CD4-positive, alpha-beta T cell treated with Interleukin-15 for 1 hour (primary cell): ENCODE data around the gene TRIM41.
"Not testable (repeated sequence)": the region's sequence is repeated elsewhere in the genome, so short reads cannot be mapped to it uniquely, and the experiment has no call there.

Experiments used
- DNase-seq: peaks from one replicate; pipeline ENCODE4 v3.0.0-alpha.2; 2020

Gene TRIM41

DNA sequence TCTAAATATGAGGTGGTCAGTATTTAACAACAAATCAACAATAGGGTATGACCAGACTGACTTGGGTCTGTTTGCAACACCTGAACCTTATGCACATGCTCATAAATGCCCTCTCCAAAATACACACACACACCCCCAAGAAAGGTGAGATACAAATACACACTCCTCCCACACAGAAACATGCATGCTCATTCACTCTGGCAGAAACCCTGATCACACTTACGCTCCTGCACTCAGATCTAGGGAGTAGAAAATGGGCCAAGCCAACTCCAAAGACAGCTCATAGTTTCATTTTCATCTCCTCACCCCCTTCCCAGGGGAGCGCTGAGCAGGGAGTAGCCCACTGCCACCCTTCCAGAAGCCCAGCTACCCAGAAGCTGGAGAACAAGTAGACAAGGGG is 29.4 kb upstream of the TRIM41 start:
- no peak for DNase-seq

DNA sequence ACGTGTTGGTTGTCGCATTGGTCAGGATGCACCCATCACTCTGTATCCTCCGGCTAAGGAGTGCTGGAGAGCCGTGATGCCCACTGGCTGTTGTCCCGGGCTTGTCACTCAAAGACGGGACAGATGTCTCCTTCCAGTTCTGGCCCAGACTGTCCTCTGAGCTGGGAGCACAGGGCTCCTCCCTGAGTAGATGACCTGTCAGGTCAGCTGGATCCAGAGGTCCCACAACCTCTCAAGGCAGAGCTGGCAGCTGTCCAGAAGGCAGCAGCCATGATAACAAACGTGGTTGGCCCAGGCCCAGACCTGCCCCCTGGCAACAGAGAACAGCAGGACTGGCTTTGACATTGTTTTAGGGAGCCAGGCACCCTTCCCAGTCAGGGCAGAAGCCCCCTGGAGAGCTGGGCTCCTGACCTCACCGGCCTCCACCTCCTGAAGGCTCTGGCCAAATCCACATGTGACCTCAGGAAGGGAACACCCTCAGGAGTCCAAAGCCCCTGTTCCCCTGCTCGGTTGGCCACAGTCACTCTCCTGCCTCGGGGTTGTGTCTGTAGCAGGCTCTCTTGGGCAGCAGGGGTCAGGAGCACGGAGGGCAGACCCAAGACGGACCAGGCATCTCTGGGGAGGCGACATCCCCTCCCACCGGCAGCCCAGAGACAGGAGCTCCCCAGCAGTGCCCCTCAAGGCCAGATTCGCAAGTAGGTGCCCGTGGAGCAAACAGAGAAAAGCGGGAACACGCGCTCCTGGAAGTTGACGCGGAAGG is 28.4 kb upstream of the TRIM41 start:
- DNase-seq, result no peak

DNA sequence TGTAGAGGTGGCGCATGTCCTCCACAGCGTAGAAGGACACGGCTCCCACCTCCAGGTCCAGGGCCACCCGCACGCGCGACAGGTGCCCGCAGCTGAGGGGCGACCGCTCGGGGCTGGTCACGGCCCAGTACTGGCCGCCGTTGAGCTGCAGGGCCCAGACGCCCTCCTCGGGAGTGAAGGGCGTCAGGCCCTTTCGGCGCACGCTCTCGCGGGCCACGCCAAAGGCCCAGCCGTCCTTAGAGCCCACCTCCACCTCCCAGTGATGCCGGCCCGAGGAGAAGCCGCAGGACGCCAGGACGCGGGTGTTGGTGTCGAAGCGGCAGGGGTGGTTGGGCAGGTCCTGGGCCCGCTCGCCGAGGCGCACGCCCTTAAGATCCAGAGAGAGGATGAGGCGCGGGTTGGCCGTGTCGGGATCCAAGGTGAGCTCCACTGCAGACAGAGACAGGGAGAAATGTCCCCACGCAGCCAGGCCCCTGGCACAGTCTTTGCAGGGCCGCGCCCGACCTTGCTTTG is 27.8 kb upstream of the TRIM41 start:
- no peak for DNase-seq

DNA sequence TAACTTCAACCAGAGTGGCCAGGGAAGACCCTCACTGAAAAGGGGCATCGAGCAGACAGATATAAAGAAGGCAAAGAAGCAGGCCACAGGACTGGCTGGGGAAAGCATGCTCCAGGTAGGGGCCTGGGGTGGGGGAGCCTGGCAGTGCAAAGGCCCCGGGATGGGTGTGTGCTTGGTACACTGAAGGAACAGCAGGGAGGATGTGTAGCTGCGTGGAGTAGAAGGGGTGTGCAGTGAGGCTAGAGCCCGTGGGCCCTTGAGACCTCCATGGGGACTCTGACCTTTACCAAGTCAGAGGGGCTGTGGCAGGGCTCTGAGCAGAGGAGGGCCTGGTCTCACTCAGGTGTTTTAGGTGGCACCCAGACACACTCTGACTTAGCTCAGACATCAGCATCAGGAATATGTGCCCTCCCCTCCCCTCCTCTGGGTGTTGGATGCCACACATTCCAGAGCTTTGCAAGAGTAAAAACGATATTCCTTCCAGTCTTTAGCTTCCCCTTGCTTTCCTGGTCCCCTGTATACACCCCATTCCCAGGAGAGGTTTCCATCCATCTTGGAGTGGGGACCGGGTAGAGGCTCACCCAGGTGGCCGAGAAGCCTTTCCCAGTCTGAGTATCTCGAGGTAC is 25.6 kb upstream of the TRIM41 start:
- no peak for DNase-seq

DNA sequence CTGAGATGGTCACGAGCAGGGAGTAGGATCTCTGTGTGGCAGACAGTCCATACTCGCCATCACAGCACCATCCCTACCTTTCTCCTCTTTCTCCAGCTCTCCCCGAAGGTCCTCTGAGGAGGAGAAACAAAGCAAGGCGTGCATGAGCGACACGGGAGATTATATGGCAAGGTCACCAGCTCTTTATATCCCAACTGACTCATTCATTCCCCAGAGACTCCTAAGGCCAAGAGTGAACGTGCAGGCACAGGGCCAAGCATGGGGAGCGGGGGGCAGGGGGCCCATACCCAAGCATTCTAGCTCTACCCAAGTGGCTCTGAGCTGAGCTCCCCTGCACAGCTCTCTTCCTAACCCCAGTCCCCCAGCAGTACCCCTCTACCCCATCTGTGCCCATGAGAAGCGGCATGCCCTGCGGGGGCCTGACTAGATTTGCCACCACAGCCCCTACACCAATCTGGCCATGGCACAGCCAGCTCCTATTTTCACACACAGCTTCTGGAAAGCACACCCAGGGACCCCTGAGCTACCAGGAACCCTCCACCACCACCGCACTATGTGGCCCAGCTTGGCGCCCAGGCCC is 24.9 kb upstream of the TRIM41 start:
- no peak for DNase-seq

DNA sequence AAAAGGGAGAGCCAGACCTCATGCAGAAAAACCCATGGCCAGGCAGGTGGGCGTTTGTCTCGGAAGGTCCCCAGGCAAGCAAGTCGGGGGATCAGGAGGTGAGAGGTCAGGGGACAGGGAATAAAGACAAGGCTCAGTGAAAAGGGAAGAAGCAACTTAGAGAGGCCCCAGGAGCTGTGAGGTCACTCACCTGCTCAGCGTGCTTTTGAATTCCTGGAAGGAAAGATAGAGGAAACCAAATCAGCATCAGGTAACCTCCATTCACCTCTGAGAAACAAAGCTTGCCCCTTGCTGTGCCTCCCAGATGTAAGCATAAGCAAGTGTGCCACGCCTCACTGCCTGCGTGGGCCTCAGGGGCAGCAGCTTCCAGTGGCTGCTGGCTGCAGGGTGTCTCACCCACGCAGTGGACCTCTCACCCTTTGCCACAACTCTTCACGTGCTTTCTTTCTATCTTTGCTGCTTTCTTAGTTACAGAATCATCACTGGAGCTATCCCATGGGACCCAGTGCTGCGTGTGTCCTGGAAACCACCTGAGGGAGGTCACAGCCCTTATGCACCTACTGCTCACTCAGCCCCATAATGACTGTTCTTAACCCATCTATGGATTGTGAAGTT is 24.1 kb upstream of the TRIM41 start:
- no peak for DNase-seq

DNA sequence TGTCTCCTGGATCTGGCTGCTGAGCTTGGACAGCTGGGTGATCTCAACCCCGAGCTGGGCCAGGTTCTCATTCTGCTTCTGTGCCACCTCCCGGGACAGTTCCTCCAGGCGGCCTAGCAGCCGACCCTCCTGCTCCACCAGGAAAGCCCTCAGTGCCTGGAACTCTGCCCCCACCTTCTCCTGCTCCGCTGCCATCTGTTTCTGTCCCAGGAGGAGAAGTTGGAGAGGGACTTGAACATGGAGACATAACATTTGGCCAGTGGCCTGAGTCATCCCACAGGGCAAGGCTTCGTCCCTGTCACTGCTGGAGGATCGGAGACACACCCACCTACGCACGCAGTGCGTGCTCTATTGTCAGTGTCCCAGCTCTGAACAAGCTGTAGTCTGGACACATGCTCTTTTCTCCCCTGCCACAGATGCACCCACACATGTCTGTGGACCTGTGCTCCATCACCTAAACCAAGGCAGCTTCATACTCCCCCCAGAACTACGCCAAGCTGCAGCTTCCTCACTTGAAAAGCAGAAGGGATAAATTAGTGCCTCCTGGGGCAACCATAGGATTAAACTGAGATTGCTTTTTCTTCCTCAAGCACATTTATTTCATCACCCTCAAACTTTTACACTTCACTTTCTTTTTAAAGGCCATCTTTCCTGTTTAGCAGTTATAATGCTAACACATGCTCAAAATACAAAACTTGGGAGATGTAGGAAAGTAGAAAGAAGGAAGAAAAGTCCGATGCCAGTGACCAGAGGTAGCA is 23.0 kb upstream of the TRIM41 start:
- no peak for DNase-seq

DNA sequence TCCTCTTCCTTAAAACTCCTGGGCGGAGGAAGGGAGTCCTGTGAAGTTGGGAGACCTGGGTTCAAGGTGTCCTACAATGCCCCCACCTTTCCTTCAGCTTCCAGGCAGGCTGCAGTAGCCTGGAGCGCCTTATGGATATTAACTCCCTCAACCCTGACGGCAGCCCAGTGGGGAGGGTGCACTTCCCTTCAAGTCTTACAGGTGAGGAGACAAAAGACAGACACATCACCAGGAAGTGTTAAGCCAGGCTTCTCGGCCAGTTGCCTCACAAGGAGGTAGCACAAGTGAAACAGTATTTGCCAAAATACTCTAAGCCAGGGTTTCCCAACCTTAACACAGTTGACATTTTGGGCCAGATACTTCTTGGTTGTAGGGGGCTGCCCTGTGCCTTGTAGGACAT is 22.3 kb upstream of the TRIM41 start:
- DNase-seq, result no peak

DNA sequence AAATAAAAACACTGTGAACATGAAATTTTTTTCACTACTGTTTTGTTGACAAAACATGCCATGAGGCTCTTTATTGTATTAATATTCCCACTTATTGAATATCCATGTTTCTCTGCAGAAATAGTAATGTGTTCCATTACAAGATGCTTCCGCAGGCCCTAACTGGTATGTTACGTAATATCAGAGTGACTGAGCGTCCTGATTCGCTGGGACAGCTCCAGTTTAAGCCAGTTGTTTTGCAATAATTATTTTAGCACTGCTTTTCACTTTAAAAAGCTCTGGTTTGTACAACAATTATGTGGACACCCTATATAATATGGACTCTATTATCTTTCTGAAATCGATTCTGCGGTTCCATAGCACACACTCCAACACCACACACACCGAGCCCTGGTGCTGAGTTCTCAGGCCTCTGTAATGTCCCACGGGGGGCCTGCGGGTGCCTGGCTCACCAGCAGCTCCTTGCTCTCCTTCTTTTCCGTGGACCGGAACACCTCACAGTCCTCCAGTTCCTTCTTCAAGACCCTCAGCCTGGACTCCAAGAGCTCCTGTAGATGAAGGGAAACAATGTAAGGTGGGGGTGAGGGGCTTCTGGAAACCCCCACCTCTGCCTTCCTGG is 19.9 kb upstream of the TRIM41 start:
- no peak for DNase-seq

DNA sequence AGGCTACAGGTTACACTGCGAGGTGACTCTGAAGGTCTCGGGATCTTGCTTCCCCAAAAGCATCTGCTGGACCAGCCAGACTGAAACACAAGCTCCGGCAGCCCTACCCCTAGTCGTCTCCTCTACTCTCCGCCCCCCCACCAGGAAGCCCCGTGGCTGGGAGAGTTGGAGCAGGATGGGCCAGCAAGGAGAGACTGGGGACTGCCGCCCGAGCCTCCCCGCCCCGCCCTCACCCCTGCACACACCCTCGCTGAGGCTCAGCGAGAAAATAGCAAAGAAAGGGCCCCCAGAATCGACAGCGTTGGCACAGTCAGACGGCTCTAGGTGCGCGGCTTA is 19.3 kb upstream of the TRIM41 start:
- DNase-seq, result no peak

DNA sequence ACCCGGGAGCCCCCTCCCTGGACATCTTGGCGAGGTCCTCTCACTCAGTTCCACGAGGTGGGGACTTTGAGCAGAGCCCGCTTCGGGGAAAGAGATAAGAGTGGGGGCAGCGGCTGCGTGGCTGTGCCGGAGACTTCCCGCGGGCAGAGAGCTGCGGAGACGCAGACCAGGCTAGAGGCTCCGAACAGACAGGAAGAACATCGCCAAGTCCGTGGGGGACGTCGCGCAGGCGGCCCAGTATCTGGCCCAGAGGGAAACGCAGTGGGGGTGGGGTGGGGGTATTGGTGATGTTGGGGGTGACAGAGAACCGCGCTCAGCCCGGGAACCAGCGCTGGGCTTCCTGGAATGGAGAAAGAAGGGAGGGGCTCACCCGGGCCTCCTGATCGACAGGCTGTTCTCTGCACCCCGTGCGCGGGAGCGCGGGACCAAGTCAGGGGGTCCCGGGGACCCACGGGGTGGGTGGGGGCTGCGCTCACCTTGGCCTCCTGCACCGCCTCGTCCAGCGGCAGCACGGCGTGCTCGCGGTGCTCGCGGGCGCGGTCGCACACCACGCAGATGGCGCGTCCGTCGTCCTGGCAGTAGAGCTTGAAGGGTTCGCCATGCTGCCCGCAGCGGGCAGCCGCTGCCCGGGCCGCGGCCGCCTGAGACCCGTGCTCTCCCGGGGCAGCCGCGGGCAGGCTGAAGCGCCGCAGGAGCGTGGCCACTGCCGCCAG is 18.8 kb upstream of the TRIM41 start:
- no peak for DNase-seq

DNA sequence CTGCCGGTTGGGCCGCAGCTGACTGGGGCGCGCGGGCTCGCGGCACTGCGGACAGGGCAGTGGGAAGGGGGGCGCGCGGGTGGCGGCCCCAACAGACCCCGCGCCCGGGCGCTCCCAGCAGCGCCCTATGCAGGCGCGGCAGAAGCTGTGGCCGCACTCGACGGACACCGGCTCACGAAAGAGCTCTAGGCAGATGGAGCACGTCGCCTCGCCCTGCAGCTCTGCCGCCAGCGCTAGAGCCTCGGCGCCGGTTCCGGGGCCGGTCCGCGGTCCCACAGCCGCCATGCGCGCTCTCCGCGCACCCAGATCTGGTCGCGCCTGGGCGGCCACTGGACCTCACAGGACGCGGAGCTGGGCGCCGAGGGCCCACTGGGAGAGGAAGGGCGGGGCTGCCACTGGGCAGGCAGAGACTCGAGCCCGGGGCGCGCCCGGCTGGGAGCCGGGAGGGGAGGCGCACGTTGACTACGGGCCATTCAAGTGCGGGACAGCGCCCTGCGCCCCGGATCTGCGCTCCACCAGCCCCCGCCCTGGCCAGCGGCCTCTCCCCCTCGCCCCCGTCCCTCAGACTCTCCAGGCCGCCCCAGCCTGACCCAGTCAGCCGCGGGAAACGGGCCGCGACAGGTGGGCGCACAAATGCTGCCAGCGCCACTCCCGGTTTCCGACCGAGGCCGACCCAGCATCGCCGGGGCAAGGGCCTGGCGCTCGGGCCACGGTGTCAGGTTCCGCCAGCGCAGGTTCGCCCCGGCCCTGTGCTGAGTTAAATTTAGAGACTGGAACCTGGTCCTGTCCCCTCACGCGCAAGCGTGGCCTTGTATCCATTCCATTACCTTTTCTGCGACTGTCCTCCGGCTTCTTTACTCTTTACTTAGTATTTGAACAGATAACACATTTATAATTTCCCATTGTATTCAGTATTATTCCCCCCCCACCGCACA is 18.0 kb upstream of the TRIM41 start, which contains the start of gene TRIM7:
TRIM7 (minus strand) TSS at position 371 of the 935 bp plus-strand sequence; CDS start at position 285, 86 bp downstream.
- no peak for DNase-seq

DNA sequence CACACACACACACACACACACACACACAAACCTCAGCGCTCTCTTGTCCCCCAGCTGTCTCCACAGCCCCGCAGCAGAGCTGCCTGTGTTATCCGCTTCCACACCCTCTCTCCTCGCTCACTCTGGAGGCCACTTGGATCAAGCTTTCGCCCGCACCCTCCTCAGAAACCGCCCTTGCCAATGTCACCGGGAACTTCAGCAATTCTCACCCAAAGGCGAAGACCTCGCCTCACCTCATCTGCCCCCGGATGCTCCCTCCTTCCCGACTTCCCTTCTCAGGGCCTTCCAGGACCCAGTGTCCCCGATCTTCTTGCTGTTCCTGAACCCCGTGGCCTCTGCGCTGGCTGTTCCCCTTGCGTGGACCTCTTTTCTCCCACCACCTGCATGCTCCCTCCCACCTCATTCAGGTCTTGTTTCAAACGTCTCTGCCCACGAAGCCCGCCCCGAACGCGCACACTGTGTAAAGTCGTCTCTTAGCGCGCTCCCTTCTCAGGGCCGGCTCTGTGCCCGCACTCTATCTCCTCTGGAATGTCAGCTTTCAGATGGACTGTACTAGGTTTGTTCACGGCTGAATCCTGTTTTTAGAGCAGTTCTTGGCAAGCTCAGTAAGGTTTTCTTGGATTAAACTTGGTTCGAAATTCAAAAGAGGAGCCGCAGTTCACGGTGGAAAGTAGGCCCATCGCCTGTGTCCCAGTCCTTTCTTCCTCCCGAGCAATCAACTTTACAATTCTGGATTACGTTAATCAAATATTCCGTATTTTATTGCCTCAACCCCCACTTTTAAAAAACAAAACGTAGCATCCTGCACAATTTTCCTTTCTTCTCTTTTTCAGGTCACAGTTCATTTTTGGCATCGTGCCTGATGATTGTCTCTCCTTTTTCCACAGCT is 17.1 kb upstream of the TRIM41 start:
- no peak for DNase-seq

DNA sequence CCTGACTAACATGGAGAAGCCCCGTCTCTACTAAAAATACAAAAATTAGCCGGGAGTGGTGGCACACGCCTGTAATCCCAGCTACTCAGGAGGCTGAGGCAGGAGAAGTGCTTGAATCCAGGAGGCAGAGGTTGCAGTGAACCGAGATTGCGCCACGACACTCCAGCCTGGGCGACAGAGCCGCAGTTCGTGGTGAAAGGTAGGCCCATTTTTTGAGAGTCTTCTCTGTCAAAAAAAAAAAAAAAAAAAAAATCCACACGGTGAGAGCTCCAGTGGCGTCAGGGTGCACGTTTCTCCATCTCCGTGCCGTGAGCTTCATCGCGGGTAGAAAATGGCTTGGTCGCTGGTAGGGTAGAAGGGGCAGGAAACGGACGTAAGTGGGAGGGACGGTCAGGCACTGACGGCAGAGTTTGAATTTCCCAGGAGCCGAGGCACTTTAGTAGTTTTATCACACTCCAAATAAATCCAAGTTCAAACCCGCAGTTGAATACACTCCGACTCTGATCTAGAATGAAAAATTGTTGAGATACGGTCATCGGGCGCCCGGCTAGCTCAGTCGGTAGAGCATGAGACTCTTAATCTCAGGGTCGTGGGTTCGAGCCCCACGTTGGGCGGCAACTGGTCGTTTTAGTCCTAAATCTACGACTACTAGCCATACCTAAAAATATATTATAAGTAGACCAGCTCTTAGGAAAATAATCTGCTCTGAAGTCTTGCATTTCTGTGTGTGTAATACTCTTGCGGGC is 15.7 kb upstream of the TRIM41 start:
- peak; percentile 79 for DNase-seq

DNA sequence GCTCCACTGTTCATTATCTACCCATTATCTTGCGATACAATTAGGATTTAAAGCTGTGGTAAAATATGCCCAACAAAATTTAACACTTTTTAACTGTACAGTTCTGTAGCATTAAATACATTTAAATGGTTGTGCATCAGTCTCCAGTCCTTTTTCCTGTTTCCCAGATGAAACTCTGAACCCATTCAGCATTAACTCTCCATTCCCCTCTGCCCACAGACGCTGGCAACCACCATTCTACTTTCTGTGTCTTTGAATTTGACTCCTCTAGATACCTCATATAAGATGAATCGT is 15.2 kb upstream of the TRIM41 start:
- DNase-seq, result no peak

DNA sequence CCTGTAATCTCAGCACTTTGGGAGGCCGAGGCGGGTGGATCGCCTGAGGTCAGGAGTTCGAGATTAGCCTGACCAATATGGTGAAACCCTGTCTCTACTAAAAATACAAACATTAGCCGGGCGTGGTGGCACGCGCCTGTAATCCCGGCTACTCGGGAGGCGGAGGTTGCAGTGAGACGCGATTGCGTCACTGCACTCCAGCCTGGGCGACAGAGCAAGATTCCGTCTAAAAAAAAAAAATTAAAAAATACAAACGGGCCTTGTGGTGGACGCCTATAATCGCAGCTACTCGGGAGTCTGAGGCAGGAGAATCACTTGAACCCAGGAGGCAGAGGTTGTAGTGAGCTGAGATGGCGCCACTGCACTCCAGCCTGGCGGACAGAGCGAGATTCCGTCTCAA is 14.1 kb upstream of the TRIM41 start:
- DNase-seq, result not testable (repeated sequence)

DNA sequence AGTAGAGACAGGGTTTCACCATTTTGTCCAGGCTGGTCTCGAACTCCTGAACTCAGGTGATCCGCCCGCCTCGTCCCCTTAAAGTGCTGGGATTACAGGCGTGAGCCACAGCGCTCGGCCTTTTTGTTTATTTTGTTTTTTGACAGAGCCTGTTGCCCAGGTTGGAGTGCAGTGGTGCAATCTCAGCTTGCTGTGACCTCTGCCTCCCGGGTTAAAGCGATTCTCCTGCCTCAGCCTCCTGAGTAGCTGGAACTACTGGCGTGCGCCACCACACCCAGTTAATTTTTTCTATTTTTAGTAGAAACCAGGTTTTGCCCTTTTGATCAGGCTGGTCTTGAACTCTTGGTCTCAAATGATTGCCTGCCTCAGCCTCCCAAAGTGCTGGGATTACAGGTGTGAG is 12.9 kb upstream of the TRIM41 start:
- DNase-seq, result not testable (repeated sequence)

DNA sequence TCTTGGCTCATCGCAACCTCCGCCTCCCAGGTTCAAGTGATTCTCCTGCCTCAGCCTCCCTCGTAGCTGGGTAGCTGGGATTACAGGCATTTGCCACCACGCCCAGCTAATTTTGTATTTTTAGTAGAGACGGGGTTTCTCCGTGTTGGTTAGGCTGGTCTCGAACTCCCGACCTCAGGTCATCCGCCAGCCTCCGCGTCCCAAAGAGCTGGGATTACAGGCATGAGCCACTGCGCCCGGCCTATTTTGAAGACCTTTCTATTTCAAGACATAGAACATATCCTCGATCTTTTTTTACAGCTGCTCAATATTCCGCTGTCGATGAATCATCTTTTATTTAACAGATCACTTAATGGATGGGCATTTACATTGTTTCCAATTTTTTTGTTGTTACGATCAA is 12.4 kb upstream of the TRIM41 start:
- DNase-seq, result not testable (repeated sequence)

DNA sequence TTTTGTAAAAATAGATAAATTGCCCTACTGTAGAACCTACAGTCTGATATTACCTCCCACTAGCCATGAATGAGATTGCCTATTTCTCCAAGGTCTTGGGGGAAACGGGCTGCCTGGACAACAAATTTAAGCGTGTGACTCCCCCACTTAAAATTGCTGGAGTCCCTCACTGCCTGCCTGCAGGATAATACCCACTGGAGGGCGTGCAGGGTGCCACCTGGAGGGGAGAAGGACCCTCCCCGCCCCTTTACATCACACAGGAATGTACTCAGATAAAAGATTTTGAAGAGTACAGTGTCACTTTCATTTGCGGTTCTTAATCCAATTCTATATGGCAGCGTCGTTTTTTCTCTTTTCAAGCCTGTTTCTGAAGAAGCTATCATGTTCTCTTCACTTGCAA is 11.9 kb upstream of the TRIM41 start:
- no peak for DNase-seq
